Neural progenitor cell (in vitro differentiated cells): Measurements from ENCODE around the gene CRTC1. TPM values are rescaled to one million over a fixed set of nuclear protein-coding genes. Genes with fewer than 3 reads are reported as not detected.

ENCODE experiments used
- DNase-seq: peaks from one replicate; pipeline ENCODE4 v3.0.0-alpha.2; 2016; ENCODE audit warnings: low spot score
- H2AFZ ChIP-seq: fragments of 200-600 bp; sonication (generic); replicated peaks from 2 replicates; pipeline ENCODE4 v1.6.1; 2016; ENCODE audit warnings: antibody characterized with exemption
- H3F3A ChIP-seq: fragments of 200-600 bp; sonication (generic); 2 replicates; pipeline ENCODE4 v1.6.1; 2016; ENCODE audit warnings: antibody characterized with exemption, low read depth
- H3K27ac ChIP-seq: fragments of 200-600 bp; sonication (generic); 2 replicates; pipeline ENCODE4 v1.5.1; 2016; ENCODE audit warnings: mild to moderate bottlenecking
- H3K27me3 ChIP-seq: fragments of 200-600 bp; sonication (generic); 2 replicates; pipeline ENCODE4 v1.6.1; 2016; ENCODE audit warnings: mild to moderate bottlenecking, moderate library complexity
- H3K36me3 ChIP-seq: fragments of 200-600 bp; sonication (generic); 2 replicates; pipeline ENCODE4 v1.5.1; 2016
- H3K4me1 ChIP-seq: fragments of 200-600 bp; sonication (generic); 2 replicates; pipeline ENCODE4 v1.6.1; 2016; ENCODE audit warnings: mixed run types
- H3K4me2 ChIP-seq: fragments of 200-600 bp; sonication (generic); 2 replicates; pipeline ENCODE4 v1.6.1; 2016
- H3K4me3 ChIP-seq: fragments of 200-600 bp; sonication (generic); 2 replicates; pipeline ENCODE4 v1.5.1; 2016
- H3K79me2 ChIP-seq: fragments of 200-600 bp; sonication (generic); 2 replicates; pipeline ENCODE4 v1.6.1; 2016; ENCODE audit warnings: low read depth
- H3K9ac ChIP-seq: fragments of 200-600 bp; sonication (generic); 2 replicates; pipeline ENCODE4 v1.6.1; 2016
- H3K9me3 ChIP-seq: fragments of 200-600 bp; sonication (generic); 2 replicates; pipeline ENCODE4 v1.5.1; 2016; ENCODE audit warnings: low read depth
- H4K20me1 ChIP-seq: fragments of 200-600 bp; sonication (generic); 2 replicates; pipeline ENCODE4 v1.6.1; 2016; ENCODE audit warnings: low read depth
- H3K27ac Mint-ChIP-seq: 3 replicates; pipeline ENCODE4 v1.8.0; 2021; ENCODE audit warnings: mixed read lengths
- H3K27me3 Mint-ChIP-seq: 2 replicates; pipeline ENCODE4 v1.8.0; 2022; ENCODE audit warnings: low read depth, mild to moderate bottlenecking, inconsistent platforms, moderate library complexity, mixed read lengths; ENCODE audit not compliant: insufficient read depth
- H3K36me3 Mint-ChIP-seq: 3 replicates; pipeline ENCODE4 v1.8.0; 2021; ENCODE audit warnings: mixed read lengths
- H3K4me1 Mint-ChIP-seq: 3 replicates; pipeline ENCODE4 v1.8.0; 2021; ENCODE audit warnings: mixed read lengths
- H3K4me3 Mint-ChIP-seq: 3 replicates; pipeline ENCODE4 v1.8.0; 2021; ENCODE audit warnings: mild to moderate bottlenecking, moderate library complexity, mixed read lengths
- H3K9me3 Mint-ChIP-seq: 3 replicates; pipeline ENCODE4 v1.8.0; 2020; ENCODE audit warnings: mixed read lengths
- CTCF ChIP-seq: fragments of 200-600 bp; sonication (generic); IDR thresholded peaks from 2 replicates; pipeline ENCODE4 v1.5.1; 2017; ENCODE audit warnings: antibody characterized with exemption, mild to moderate bottlenecking
- EZH2 ChIP-seq: fragments of 200-600 bp; sonication (generic); IDR thresholded peaks from 2 replicates; pipeline ENCODE4 v1.6.1; 2017; ENCODE audit warnings: antibody characterized with exemption, mild to moderate bottlenecking, moderate library complexity
- EZH2phosphoT487 ChIP-seq: fragments of 200-600 bp; sonication (generic); IDR thresholded peaks from 2 replicates; pipeline ENCODE4 v1.6.1; 2017; ENCODE audit warnings: antibody characterized with exemption
- total RNA-seq: library from RNA; depleted of rRNA; stranded (reverse); fragments of >200 nt; gene quantifications from 2 replicates; pipeline ENCODE4 v1.2.3, GENCODE V29; 2015; ENCODE audit warnings: low replicate concordance

CRTC1 gene
- total RNA-seq, 1 donor from 2014 or later, result 2.4 TPM

- Mint-ChIP-seq H3K27ac (no peak overlapping the region), H3K4me1 (peaks cover 17% of the 10 kb centered on the region), H3K27me3 (peaks cover 4% of the 10 kb centered on the region), H3K36me3 (no peaks in the 10 kb centered on the region), H3K9me3 (no peaks in the 10 kb centered on the region), H3K4me3 (no peak overlapping the region)
- H3K4me3 ChIP-seq, result no peak overlapping the region
- H3K36me3 ChIP-seq, result no peaks in the 10 kb centered on the region
- no peaks in the 10 kb centered on the region for H3K27me3 ChIP-seq
- peaks cover 47% of the 10 kb centered on the region for H4K20me1 ChIP-seq
- no peak for TF ChIP-seq EZH2
- TF ChIP-seq CTCF, result no peak
- TF ChIP-seq EZH2phosphoT487, result no peak
- no peak overlapping the region for H2AFZ ChIP-seq
- no peaks in the 10 kb centered on the region for H3K4me1 ChIP-seq
- no peak for DNase-seq
- no peak overlapping the region for H3K4me2 ChIP-seq
- no peaks in the 10 kb centered on the region for H3F3A ChIP-seq
- H3K9ac ChIP-seq, result no peak overlapping the region
- peaks cover 13% of the 10 kb centered on the region for H3K79me2 ChIP-seq
- no peaks in the 10 kb centered on the region for H3K9me3 ChIP-seq
- no peak overlapping the region for H3K27ac ChIP-seq
Measured at GRCh38 chr19:18711893-18712292, 28.4 kb downstream of the CRTC1 start.

GRCh38 chr19:18712981-18713380 lies 29.5 kb downstream of the CRTC1 start:
- peaks cover 22% of the 10 kb centered on the region for H3K4me1 Mint-ChIP-seq
- Histone ChIP-seq H3K36me3 (no peaks in the 10 kb centered on the region), H2AFZ (no peak overlapping the region), H3K4me3 (no peak overlapping the region), H3K79me2 (peaks cover 3% of the 10 kb centered on the region), H3K9me3 (no peaks in the 10 kb centered on the region), H3K4me2 (no peak overlapping the region), H4K20me1 (peaks cover 47% of the 10 kb centered on the region), H3K9ac (no peak overlapping the region), H3K27ac (no peak overlapping the region), H3K27me3 (no peaks in the 10 kb centered on the region), H3F3A (no peaks in the 10 kb centered on the region), H3K4me1 (no peaks in the 10 kb centered on the region)
- DNase-seq, result no peak
- peaks cover under 1% of the 10 kb centered on the region for H3K36me3 Mint-ChIP-seq
- H3K27me3 Mint-ChIP-seq, result peaks cover 4% of the 10 kb centered on the region
- no peaks in the 10 kb centered on the region for H3K9me3 Mint-ChIP-seq
- peak overlapping the region; percentile 52 for H3K27ac Mint-ChIP-seq
- TF ChIP-seq CTCF (no peak), EZH2 (no peak), EZH2phosphoT487 (no peak)
- H3K4me3 Mint-ChIP-seq, result peak overlapping the region; percentile 25

GRCh38 chr19:18713550-18714117 lies 30.2 kb downstream of the CRTC1 start:
- Mint-ChIP-seq H3K4me1 (peaks cover 27% of the 10 kb centered on the region), H3K27ac (no peak overlapping the region), H3K9me3 (no peaks in the 10 kb centered on the region), H3K4me3 (no peak overlapping the region), H3K36me3 (peaks cover 3% of the 10 kb centered on the region), H3K27me3 (peaks cover 4% of the 10 kb centered on the region)
- no peaks in the 10 kb centered on the region for H3F3A ChIP-seq
- no peak overlapping the region for H3K27ac ChIP-seq
- H3K4me1 ChIP-seq, result no peaks in the 10 kb centered on the region
- H2AFZ ChIP-seq, result no peak overlapping the region
- peaks cover 47% of the 10 kb centered on the region for H4K20me1 ChIP-seq
- no peak overlapping the region for H3K9ac ChIP-seq
- H3K27me3 ChIP-seq, result no peaks in the 10 kb centered on the region
- no peak for DNase-seq
- H3K4me3 ChIP-seq, result no peak overlapping the region
- no peak overlapping the region for H3K4me2 ChIP-seq
- H3K79me2 ChIP-seq, result no peaks in the 10 kb centered on the region
- TF ChIP-seq EZH2, result no peak
- no peak for TF ChIP-seq CTCF
- TF ChIP-seq EZH2phosphoT487, result no peak
- H3K9me3 ChIP-seq, result no peaks in the 10 kb centered on the region
- no peaks in the 10 kb centered on the region for H3K36me3 ChIP-seq
